ENCODE results near the gene SNIP1.
"Not testable (repeated sequence)": the region's sequence is repeated elsewhere in the genome, so short reads cannot be mapped to it uniquely, and the experiment has no call there.

Gene SNIP1

GRCh38 chr1:37517569-37517968, 36.5 kb downstream of the SNIP1 start:
- in situ Hi-C loops (cut with MboI; ENCODE audit: low pct_unique_long_range_greater_than_20kb, low sequenced_read_pairs): no loop called here
- DNase-seq: no peak

GRCh38 chr1:37515185-37516034, 38.7 kb downstream of the SNIP1 start:
- in situ Hi-C loops (cut with MboI; ENCODE audit: low pct_unique_long_range_greater_than_20kb, low sequenced_read_pairs): no loop called here
- no peak for DNase-seq

GRCh38 chr1:37514350-37515184, 39.5 kb downstream of the SNIP1 start, which contains the start of gene MEAF6:
Gene MEAF6, minus strand, starts transcription at chr1:37514766. Its CDS starts 20 bp downstream, at chr1:37514746.
- peak; percentile 90 for DNase-seq
- in situ Hi-C loops (cut with MboI; ENCODE audit: low pct_unique_long_range_greater_than_20kb, low sequenced_read_pairs): no loop called here

DNA sequence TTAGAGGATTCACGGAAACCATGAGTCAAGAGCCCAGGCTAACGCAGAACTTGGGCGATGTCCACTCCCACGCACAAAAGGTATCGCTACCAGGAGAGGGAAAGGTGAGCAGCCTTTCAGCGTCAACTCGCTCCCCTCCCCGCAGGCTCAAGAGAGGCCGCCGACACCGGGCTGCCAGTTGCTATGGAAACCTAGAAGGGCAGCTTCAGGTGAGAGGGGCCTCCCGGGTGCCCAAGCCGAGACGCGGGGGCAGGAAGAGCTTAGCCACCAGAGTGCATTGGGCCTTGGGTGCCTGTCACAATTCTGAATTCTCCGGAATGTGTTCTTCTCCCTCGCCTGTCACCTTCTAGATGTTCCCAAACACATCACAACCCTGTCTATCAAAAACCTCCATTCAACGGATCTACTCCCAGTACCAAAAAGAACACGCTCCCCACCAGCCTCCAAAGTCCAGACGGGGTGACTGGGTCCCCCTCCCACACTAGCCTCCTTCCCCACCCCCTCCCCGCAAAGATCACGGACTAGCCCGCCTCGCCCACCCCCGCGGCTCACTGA, 40.2 kb downstream of the SNIP1 start:
- DNase-seq: peak; percentile 33
- in situ Hi-C loops (cut with MboI; ENCODE audit: low pct_unique_long_range_greater_than_20kb, low sequenced_read_pairs): no loop called here

DNA sequence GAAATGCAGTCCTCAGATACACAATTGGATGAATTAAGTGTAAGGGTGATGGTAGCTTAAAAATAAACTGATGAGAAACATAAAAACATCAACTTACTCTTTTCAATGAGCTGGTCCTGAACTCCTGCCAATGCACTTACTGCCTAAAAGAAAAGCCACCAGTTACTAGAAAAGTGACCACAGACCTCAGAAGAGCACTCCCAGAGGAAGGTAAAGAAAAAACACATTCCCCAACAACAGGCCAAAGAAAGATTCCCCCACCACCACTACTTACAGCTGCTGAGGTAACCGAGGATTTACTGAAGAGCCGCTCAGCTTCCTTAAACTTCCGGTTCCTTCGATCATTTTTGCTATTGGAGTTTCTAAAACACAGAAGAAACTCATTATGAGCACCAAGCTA, 44.9 kb downstream of the SNIP1 start:
- in situ Hi-C loops (cut with MboI; ENCODE audit: low pct_unique_long_range_greater_than_20kb, low sequenced_read_pairs): no loop called here
- peak; percentile 57 for DNase-seq

- DNase-seq: no peak
- in situ Hi-C loops (cut with MboI; ENCODE audit: low pct_unique_long_range_greater_than_20kb, low sequenced_read_pairs): no loop called here
Observed at GRCh38 chr1:37506740-37507139, 47.4 kb downstream of the SNIP1 start.

DNA sequence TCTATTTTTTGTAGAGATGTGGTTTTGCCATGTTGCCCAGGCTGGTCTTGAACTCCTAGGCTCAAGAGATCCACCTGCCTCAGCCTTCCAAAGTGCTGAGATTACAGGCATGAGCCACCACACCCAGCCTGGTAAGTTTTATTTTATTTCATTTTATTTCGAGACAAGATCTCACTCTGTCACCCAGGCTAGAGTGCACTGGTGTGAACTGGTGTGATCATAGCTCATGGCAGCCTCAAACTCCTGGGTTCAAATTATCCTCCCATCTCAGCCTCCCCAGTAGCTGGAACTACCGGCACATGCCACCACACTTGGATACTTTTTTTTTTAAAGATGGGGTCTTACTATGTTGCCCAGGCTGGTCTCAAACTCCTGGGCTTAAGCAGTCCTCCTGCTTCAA, 51.3 kb downstream of the SNIP1 start:
- DNase-seq; in situ Hi-C loops (cut with MboI; ENCODE audit: low pct_unique_long_range_greater_than_20kb, low sequenced_read_pairs): not testable (repeated sequence)

GRCh38 chr1:37502104-37502503, 52.0 kb downstream of the SNIP1 start:
- no peak for DNase-seq

DNA sequence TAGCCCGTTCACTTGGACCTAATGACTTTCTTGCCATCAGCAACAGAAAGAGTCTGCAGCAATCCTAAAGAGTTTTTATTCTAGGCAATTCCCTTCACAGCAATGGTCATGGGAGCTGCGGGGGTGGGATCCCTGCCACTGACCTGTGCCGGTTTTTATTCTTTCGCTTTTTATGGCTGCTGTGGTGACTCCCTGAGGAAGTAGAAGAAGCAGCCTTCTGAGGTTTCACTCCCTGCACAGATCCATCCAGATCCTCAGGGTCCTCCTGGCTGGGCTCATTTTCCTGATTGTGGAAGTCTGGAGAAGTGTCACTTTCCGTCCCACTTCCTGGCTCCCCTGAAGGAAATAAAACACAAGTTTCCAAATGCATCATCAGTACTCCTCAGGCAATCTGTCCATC, 52.4 kb downstream of the SNIP1 start:
- in situ Hi-C loops (cut with MboI; ENCODE audit: low pct_unique_long_range_greater_than_20kb, low sequenced_read_pairs): no loop called here
- DNase-seq: no peak

More at GRCh38 chr1:37502104-37502503, 52.0 kb downstream of the SNIP1 start:
- in situ Hi-C loops (cut with MboI; ENCODE audit: low pct_unique_long_range_greater_than_20kb, low sequenced_read_pairs): no loop called here

- DNase-seq: no peak
- in situ Hi-C loops (cut with MboI; ENCODE audit: low pct_unique_long_range_greater_than_20kb, low sequenced_read_pairs): no loop called here
Observed at GRCh38 chr1:37498872-37499617, 55.0 kb downstream of the SNIP1 start.

GRCh38 chr1:37497832-37498231, 56.3 kb downstream of the SNIP1 start:
- in situ Hi-C loops (cut with MboI; ENCODE audit: low pct_unique_long_range_greater_than_20kb, low sequenced_read_pairs): no loop called here
- no peak for DNase-seq

GRCh38 chr1:37495875-37496274, 58.2 kb downstream of the SNIP1 start:
- in situ Hi-C loops (cut with MboI; ENCODE audit: low pct_unique_long_range_greater_than_20kb, low sequenced_read_pairs): no loop called here
- no peak for DNase-seq

DNA sequence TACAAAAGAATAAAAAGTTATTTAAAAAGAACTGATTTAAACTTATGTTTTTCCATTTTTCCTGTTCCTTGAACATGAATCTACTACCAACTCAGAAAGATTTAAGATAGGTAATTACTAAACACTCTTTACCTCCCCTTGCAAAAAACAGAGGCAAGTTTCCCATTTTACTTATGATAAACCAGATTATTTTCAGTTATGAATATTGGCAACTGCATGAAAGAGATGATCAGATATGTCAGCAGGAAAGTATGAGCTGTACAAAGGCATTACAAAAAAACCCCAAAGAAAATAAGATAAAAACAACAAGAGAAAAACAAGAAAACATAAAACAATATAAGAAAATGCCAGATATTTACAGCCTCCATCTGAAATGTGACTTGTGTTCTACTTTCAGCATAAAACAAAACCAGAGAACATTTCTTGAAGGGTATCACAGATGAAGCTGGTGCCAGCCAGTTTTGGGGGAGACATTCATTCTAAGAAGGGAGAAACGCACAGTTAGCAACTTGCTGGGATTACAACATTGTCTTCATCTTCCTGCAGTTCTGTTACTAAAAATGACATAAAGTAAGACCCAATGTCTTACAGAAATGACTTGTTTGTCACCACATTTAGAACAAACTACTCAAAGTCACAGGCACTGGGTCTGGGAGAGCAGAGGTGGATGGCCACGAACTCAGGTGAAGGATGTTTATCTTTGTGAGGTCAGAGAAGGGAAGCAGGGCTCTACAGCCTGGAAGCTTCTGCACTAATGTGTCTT, 60.6 kb downstream of the SNIP1 start:
- in situ Hi-C loops (cut with MboI; ENCODE audit: low pct_unique_long_range_greater_than_20kb, low sequenced_read_pairs): no loop called here
- DNase-seq: no peak

DNA sequence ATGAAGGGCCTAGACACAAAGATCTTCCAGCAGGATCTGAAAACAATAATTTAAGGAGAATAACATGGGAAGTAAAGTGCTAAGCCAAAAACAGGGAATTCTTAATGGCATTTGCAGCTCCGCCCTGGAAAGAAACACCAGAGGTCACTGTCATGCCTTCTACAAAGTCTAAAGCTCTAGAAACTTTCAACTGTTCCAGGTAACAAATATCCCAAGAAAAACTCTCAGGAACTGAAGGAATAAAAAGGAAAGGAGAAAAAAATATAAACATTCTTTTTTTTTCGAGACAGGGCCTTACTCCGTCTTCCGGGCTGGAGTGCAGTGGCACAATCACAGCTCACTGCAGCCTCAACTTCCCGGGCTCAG, 66.5 kb downstream of the SNIP1 start:
- no peak for DNase-seq
- in situ Hi-C loops (cut with MboI; ENCODE audit: low pct_unique_long_range_greater_than_20kb, low sequenced_read_pairs): no loop called here

- peak; percentile 85 for DNase-seq
- in situ Hi-C loops (cut with MboI; ENCODE audit: low pct_unique_long_range_greater_than_20kb, low sequenced_read_pairs): no loop called here
Observed at GRCh38 chr1:37486680-37487618, 67.1 kb downstream of the SNIP1 start.

DNA sequence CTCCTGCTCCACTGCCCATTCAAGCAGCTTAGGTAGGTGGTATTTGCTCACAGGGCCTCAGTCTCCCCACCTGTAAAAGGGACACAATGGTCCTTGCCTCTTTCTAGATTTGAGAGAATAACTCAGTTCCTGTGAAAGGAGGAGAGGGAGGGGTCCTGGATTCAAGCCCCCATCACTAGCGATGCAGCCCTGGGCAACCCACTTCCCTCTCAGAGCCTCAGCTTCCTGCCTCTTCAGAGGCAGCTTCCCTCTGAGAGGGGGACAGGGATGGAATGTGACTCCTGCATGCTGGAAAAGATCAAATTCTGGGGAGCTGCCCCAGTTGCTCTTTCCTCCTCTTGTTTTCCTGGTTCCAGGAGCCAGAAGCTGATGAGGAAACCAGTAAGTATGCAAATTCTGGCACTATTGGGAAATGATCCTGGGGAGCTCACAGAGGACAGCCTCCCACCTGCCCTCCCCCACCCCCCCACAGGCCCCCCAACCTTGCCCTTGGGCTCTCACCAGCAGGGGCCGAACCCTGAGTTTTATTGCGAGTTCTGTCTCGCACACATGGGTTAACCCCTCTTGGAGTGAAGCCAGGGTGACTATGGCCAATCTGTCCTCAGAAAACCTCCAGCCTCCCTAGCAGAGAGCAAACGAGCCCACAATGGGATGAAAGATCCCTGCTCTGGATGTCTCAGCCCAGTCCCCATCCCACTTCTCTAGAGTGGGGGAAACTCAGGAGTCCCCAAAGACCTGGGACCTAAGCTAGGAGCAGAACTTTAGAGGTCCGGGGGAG, 68.0 kb downstream of the SNIP1 start:
- in situ Hi-C loops (cut with MboI; ENCODE audit: low pct_unique_long_range_greater_than_20kb, low sequenced_read_pairs): no loop called here
- no peak for DNase-seq
